HG03439 (cell line): ENCODE data around the gene CTAG1A.
A peak's percentile ranks its signal among the peaks of the same experiment; 100 is the strongest.
"Not testable (repeated sequence)": the region's sequence is repeated elsewhere in the genome, so short reads cannot be mapped to it uniquely, and the experiment has no call there.

Experiments
- ATAC-seq: cut with Tn5 transposase; IDR thresholded peaks from one replicate; pipeline ENCODE4 v1.9.1; 2021; ENCODE audit warnings: mild to moderate bottlenecking, moderate library complexity; ENCODE audit not compliant: unreplicated experiment

CTAG1A gene

DNA sequence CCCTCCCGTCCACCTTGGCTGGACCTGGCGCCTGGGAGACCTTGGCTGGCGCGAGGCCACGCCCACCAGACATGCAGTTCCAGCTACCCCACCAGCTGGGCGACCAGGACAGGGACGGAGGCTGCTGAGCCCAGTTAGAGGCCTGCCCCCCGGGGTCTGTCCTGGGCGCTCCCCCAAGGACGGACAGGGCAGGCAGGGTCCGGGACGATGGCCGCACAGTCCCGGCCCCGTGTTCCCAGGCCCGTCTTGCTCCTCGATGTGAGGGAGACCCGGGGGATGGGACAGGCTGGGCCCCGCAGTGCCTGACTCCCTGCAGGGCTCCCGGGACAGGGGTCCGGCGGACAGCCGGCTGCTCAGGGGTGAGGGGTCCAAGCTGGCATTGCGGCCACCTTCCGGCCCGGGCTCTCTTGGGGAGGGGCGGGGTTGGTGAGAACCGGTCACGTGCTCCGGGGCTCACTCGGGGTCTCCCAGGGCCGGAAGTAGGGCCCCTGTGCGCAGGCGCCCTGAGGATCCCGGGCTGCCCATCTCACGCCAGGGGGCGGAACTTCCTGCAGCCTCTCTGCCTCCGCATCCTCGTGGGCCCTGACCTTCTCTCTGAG, at the start of gene CTAG1A:
Gene CTAG1A, plus strand, starts transcription at position 549 of the 599 bp plus-strand sequence. CDS start 74 bp downstream, outside the sequence.
- ATAC-seq, result not testable (repeated sequence)

- no peak for ATAC-seq
These were observed 49.0 kb upstream of the CTAG1A start for GRCh38 chrX:154535892-154536291.

DNA sequence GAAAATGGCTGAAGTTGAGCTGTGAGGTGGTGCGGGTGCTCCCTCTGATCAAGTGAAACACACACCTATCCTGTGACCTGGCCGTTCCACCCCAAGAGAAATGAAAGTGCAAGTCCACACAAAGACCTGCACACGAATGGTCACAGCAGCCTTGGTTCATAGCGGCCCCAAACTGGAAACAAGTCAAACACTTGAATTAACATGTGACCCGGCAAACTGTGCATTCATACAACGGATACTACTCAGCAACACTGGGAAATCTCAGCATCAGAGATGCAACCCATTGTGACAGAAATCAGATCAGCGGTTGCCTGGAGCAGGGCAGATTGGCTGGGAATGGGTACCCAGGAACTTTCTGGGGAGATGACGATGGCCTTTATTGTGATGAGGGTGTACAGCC, 45.9 kb upstream of the CTAG1A start:
- ATAC-seq, result no peak

DNA sequence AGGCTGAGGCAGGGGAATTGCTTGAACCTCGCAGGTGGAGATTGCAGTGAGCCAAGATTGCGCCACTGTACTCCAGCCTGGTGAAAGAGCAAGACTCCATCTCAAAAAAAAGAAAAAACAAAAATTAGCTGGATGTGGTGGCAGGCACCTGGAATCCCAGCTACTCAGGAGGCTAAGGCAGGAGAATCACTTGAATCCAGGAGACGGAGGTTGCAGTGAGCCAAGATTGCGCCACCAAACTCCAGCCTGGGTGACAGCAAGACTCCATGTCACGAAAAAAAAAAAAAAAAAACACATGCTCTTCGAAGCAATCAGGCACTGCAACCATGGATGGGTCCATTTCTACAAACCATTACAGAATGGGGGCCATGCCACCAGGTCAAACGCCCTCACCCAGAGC, 44.6 kb upstream of the CTAG1A start:
- ATAC-seq, result not testable (repeated sequence)

DNA sequence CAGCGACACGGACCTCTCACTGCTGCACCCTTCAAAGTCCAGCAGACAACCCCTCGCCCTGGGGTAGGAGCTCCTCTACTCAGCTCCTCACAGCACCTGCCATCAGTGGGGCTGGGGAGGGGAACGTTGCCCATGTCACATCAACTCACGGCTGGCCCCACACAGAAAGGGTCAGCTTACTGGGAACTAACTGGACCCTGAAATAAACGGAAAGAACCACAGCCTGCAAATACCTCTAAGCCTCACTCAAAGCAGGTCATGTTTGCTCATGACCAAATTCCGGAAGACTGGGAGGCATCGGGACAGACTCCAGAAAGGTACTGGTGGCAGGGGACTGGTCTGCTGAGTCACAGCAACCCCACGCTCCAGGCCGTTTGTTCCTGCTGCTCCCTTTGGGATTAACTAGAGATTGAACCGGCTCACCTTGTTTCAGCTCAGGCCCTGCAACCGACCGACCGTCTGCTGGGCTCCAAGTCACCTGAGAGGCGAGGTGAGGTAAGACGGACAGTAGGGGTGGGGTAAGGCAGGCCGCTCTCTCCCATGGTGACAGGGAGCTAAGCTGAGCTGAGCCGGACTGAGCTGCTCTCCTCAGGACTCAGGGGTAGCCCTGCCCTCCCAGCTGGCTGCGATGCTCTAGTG, 43.9 kb upstream of the CTAG1A start:
- no peak for ATAC-seq

- ATAC-seq, result no peak
These were observed 43.4 kb upstream of the CTAG1A start for GRCh38 chrX:154541589-154541895.

DNA sequence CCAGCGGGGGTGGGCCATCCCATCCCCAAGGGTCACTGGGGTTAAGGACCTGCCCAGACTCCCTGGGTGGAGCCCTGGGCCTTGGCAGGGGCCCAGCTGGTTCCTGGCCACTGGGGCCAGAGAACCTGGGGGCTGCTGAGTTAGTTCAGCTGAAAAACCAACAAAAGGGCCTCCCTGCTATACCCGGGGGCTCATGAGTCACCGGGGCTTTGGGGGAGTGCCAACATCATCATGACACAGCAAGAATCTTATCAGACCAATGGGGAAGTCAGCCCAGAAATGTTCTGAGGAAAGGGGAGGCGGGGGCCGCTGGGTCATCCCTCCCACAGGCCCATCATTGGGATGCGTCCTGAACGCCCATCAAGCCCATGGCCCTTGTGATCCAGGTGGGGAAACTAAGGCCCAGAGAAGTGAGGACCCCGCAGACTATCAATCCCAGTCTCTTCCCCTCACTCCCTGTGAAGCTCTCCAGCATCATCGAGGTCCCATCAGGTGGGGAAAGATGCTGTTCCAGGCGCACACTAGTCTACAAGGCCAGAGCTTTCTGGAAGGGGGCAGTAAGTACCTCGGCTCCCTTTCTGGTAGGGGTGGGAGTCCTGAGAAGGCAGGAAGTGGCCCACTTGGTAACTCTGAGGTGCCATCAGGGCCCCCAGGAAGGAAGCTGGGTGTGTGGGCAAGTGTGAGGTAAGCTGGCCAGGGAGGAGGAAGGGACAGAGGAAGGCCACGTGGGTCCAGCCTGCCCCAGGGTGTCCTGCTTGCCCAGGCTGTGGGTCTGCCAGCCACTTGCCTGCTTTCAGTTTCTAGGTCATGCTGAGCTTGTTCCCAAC, 42.8 kb upstream of the CTAG1A start:
- ATAC-seq, result no peak

- no peak for ATAC-seq
These were observed 42.1 kb upstream of the CTAG1A start for GRCh38 chrX:154542723-154543424.

DNA sequence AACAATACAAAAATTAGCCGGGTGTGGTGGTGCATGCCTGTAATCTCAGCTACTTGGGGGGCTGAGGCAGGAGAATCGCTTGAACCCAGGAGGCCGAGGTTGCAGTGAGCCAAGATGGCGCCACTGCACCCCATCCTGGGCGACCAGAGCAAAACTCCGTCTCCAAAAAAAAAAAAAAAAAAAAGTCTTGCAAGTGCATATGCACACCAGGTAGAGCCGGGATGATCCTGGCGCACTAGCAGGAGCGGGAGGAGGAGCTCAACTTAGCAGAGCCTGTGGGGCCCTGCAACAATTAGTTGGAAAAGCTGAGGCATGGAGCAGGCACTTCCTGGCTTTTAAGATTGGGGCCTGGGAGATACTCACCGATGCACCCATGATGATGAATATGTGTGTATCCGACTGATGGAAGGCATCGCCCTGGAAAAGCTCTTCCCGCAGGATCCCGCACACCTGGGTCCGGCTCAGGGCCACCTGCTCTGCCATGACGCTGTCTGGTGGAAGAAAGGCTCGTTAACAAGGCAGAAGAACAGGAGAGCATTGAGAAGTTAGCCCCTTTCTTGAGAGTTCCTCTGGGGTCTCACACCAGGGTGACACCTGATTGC, 39.2 kb upstream of the CTAG1A start:
- no peak for ATAC-seq

DNA sequence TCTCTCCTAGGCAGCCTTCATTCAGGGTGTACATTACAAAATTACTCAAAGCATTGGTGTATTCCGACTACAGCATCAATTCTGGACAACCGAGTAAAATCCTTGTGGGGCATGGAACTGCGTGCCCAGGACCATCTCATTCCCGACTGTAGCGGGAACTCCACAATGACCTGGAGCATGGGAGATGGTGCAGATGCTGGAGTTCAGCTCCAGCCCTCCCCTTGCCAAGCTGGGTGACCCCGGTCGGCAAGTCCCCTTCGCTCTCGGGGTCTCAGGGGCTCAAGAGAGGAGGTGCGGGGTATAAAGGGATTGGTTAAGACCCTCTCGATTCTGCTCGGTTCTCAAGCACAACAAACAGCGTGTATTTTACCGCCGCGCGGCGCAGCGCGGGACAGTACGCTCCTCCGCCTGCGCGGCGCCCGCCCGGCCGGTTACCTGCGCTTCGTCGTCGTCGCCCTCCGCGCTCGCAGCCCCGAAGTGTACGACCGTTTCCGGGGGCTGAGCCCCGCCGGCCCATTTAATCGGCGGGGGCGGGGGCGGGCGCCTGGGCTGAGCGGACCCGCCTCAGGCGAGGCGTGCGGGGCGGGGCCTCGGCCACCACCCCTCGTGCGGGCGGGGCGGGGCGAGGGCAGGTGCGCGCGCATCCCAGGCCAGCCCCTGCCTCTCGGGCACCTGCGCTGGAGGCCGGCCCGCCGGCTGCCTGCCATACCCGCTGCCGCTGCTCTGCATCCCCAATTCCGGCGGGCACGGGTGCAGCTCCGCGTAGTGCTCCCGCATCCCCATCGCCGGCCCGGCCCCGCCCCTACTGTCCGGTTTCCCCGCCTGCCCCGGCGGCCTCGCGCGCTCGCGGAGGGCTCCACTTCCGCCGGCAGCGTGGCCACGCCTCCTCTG, 38.3 kb upstream of the CTAG1A start, which contains the start of gene G6PD:
Gene G6PD, minus strand, starts transcription at position 493 of the 891 bp plus-strand sequence. CDS start 691 bp downstream, outside the sequence.
- peak; percentile 59 for ATAC-seq

- peak; percentile 83 for ATAC-seq
These were observed 37.5 kb upstream of the CTAG1A start, which contains the start of gene IKBKG for GRCh38 chrX:154547245-154548027. TSS of gene IKBKG (plus strand) at chrX:154547620. CDS start at chrX:154552003, 4,383 bp downstream.

GRCh38 chrX:154548028-154548316, 37.0 kb upstream of the CTAG1A start:
- no peak for ATAC-seq

DNA sequence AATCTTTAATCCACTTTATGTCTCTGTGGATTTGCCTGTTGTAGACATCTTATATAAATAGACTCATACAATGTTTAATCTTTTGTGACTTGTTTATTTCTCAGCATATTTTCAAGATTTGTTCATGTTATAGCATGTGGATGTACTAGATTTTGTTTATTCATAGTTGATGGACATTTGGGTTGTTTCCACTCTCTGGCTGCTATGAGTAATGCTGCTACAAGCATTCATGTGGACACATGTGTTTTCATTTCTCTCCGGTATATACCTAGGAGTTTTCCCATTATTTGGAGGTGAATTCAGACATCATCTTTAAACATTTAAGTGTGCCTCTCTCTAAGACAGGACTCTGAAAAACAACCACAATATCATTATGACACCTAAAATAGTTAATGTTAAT, 35.2 kb upstream of the CTAG1A start:
- no peak for ATAC-seq

DNA sequence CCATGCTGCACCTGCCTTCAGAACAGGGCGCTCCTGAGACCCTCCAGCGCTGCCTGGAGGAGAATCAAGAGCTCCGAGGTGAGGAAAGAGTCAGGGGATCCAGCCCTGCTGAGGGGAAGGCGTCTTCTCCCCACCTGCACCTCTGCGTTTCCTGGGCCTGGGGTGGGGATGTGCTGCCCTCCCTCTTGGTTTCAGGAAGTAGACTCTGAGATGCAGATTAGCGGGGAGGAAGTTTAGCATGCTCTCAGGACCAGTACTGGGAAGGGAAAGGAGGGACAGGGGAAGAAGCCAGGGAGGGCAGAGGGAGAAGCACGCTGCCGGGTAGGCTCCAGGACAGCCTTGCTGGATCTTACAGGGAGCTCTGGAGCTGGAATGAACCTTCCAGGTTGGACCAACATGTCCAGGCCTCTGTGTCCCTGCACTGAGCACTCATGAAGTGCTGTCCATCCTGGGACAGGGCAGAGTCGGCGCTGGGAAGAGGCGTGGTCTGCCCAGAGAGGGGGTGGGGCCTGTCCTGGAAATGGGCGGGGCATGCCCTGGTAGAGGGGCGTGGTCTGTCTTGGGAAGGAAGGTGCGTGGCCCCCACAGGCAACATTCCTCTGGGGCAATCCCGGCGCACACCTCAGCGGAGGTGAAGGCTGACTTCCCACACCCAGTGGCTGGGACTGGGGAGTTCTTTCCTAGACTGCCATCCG, 32.7 kb upstream of the CTAG1A start:
- ATAC-seq, result not testable (repeated sequence)

- not testable (repeated sequence) for ATAC-seq
These were observed 26.8 kb upstream of the CTAG1A start for GRCh38 chrX:154558060-154558690.

DNA sequence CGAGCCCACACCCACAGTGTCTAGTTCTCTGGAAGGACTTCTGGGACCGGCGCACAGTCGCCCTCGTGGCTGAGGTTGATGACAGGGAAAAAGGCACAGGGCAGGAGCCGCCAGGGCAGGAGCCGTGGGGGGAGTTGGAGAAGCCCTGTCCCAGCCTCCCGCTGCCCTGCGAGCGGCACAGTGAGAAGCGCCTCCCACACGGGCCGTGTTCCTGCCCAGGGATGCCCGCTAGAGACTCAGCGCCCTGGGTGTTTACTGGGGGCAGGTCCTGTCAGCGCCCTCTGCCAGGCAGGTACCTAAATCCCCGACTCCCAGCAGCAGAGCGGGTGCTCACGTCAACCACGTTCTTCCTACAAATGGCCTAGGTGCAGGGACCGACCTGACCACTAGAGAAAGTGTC, 26.0 kb upstream of the CTAG1A start:
- not testable (repeated sequence) for ATAC-seq

GRCh38 chrX:154560326-154560725, 24.6 kb upstream of the CTAG1A start:
- not testable (repeated sequence) for ATAC-seq

- ATAC-seq, result not testable (repeated sequence)
These were observed 22.6 kb upstream of the CTAG1A start for GRCh38 chrX:154562295-154562694.
